NT2/D1 (cell line): ENCODE measurements around the gene EEF1G.
"Not testable (repeated sequence)": the region's sequence is repeated elsewhere in the genome, so short reads cannot be mapped to it uniquely, and the experiment has no call there.

Experiments
- DNase-seq: peaks from one replicate; pipeline ENCODE4 v3.0.0-alpha.2; 2011; ENCODE audit warnings: low read depth, low spot score
- H3K27me3 ChIP-seq: 2 replicates; pipeline ENCODE4 v1.6.0; 2011; ENCODE audit warnings: mild to moderate bottlenecking; ENCODE audit not compliant: insufficient read length, insufficient read depth
- H3K36me3 ChIP-seq: 2 replicates; pipeline ENCODE4 v1.6.1; 2011; ENCODE audit warnings: mild to moderate bottlenecking, low read length, mixed read lengths; ENCODE audit not compliant: insufficient read depth, insufficient read length
- H3K4me1 ChIP-seq: 2 replicates; pipeline ENCODE4 v1.5.1; 2011; ENCODE audit not compliant: insufficient read depth, insufficient read length
- H3K4me3 ChIP-seq: 2 replicates; pipeline ENCODE4 v1.5.1; 2011; ENCODE audit warnings: low read depth; ENCODE audit not compliant: insufficient read length
- H3K9ac ChIP-seq: 2 replicates; pipeline ENCODE4 v1.6.0; 2011; ENCODE audit warnings: low read depth; ENCODE audit not compliant: insufficient read length
- H3K9me3 ChIP-seq: 2 replicates; pipeline ENCODE4 v1.5.1; 2011; ENCODE audit warnings: mild to moderate bottlenecking, low read length; ENCODE audit not compliant: insufficient read depth
- SUZ12 ChIP-seq: IDR thresholded peaks from 2 replicates; pipeline ENCODE4 v1.6.1; 2011; ENCODE audit not compliant: insufficient read length, insufficient read depth; ENCODE audit errors: extremely low read depth
- YY1 ChIP-seq: IDR thresholded peaks from 2 replicates; pipeline ENCODE4 v1.6.1; 2011; ENCODE audit not compliant: insufficient read length, insufficient read depth
- ZNF274 ChIP-seq: IDR thresholded peaks from 2 replicates; pipeline ENCODE4 v1.6.1; 2011; ENCODE audit warnings: mild to moderate bottlenecking, low read depth, low read length

Gene EEF1G

DNA sequence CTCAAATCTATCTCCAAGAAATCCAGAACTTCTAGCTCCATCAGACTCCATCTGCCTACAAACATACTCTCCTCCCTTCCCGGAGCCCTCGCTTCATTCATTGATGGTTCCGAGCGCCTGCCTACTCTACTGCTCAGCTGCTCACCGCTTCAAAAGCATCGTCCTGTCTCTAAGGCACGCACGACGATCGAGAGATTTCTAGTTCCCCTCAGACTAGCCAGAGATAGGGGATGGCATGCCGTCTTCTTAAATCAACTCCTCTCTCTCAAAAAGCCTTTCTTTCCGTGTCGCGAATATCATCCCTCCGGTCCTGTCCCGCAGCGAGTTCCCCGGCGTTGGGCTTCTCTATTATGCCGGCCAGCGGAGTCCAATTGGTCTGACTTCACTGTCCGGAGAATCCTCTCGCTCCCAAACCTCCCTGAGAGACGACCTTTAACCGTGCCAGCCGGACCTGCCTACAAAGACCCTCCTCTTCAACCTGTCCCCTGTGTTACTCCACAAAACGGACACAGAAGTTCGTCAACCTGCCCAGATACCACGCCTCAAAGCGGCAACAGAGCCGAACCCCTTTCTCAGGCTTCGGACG lies 592 bp downstream of the EEF1G start:
- Histone ChIP-seq H3K27me3 (no peaks in the 10 kb centered on the region), H3K9ac (peak overlapping the region; percentile 100), H3K4me1 (peaks cover 14% of the 10 kb centered on the region), H3K4me3 (peak overlapping the region; percentile 97), H3K9me3 (no peaks in the 10 kb centered on the region), H3K36me3 (peaks cover 81% of the 10 kb centered on the region)
- TF ChIP-seq ZNF274 (no peak), YY1 (no peak), SUZ12 (no peak)
- no peak for DNase-seq

- Histone ChIP-seq H3K4me1 (peaks cover 14% of the 10 kb centered on the region), H3K4me3 (peak overlapping the region; percentile 97), H3K36me3 (peaks cover 81% of the 10 kb centered on the region), H3K27me3 (no peaks in the 10 kb centered on the region), H3K9me3 (no peaks in the 10 kb centered on the region), H3K9ac (peak overlapping the region; percentile 100)
- no peak for DNase-seq
- TF ChIP-seq ZNF274: no peak
- no peak for TF ChIP-seq SUZ12
- TF ChIP-seq YY1: no peak
Observed at GRCh38 chr11:62572431-62572830, 1.3 kb downstream of the EEF1G start.

DNA sequence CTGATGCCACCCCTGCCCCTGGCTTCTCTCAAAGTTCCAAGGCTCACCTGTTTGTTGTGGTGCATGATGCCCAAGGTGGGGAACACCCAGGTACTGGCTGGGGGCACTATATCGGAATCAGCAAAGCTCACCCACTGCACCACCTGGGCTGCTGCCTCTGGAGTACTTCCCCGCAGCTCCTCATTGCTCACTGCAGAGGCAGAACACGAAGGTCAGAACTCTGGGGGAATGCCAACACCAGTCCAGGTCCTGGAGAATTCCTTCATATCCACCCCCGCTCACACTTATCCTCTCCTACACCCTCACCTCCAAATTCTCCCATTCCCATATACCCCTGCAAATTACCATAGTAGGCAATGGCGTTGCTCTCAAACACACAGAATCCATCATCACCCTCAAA lies 2.2 kb downstream of the EEF1G start:
- DNase-seq, H3K27me3 ChIP-seq, H3K9me3 ChIP-seq: not testable (repeated sequence)
- Histone ChIP-seq H3K4me1 (peaks cover 14% of the 10 kb centered on the region), H3K4me3 (peak overlapping the region; percentile 97), H3K9ac (peak overlapping the region; percentile 100), H3K36me3 (peaks cover 81% of the 10 kb centered on the region)

DNA sequence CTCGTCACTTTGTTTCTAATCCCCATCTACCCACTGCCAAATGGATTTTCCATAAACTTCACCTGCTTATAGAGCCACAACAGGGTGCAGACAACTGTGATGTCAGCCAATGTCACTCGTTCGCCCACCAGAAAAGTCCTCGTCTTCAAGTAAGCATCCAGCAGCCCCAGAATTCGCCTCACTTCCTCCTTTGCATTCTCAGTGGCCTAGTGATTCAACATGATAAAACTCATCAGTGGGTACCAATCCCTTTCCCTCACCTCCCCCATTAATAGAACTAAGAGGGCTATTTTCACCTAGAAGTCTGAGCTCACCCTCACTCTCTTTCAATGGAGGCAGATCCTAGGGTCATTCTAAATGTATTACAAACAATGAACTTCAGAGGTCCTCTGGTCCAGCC lies 2.8 kb downstream of the EEF1G start:
- not testable (repeated sequence) for DNase-seq, H3K9me3 ChIP-seq, H3K27me3 ChIP-seq, H3K4me3 ChIP-seq
- H3K36me3 ChIP-seq: peaks cover 81% of the 10 kb centered on the region
- H3K4me1 ChIP-seq: peaks cover 14% of the 10 kb centered on the region
- peak overlapping the region; percentile 100 for H3K9ac ChIP-seq

DNA sequence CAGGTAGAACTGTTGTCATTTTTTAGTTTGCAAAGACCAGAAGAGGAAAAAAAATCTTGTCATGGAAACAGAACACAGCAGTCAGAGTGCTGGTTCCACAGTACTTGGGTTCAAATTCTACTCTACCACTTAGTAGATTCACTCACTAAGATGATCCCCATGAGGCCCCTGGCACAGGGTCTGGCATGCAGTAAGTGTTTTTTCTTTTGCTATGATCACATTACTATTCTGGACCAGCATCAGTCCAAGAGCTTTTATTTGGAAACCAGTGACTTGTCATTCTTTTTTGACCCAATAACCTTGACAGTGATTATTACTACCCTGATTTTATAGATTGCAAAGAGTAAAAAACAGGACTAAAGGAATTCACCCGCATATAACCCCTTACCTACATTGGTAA lies 4.1 kb downstream of the EEF1G start:
- H3K36me3 ChIP-seq: peaks cover 85% of the 10 kb centered on the region
- DNase-seq: no peak
- H3K27me3 ChIP-seq: no peaks in the 10 kb centered on the region
- peak overlapping the region; percentile 21 for H3K9ac ChIP-seq
- H3K4me3 ChIP-seq: no peak overlapping the region
- TF ChIP-seq SUZ12 (no peak), ZNF274 (no peak), YY1 (no peak)
- no peaks in the 10 kb centered on the region for H3K9me3 ChIP-seq
- H3K4me1 ChIP-seq: peaks cover 6% of the 10 kb centered on the region

GRCh38 chr11:62567018-62567633 lies 6.6 kb downstream of the EEF1G start:
- H3K36me3 ChIP-seq: peaks cover 92% of the 10 kb centered on the region
- TF ChIP-seq SUZ12 (no peak), ZNF274 (no peak), YY1 (no peak)
- no peaks in the 10 kb centered on the region for H3K9me3 ChIP-seq
- H3K27me3 ChIP-seq: no peaks in the 10 kb centered on the region
- H3K4me3 ChIP-seq: no peak overlapping the region
- peaks cover 10% of the 10 kb centered on the region for H3K4me1 ChIP-seq
- peak overlapping the region; percentile 24 for H3K9ac ChIP-seq
- no peak for DNase-seq

GRCh38 chr11:62566247-62566646 lies 7.4 kb downstream of the EEF1G start:
- H3K36me3 ChIP-seq: peaks cover 85% of the 10 kb centered on the region
- peaks cover 6% of the 10 kb centered on the region for H3K4me1 ChIP-seq
- H3K27me3 ChIP-seq: no peaks in the 10 kb centered on the region
- TF ChIP-seq ZNF274 (no peak), YY1 (no peak)
- H3K4me3 ChIP-seq: no peak overlapping the region
- no peak for DNase-seq
- H3K9me3 ChIP-seq: no peaks in the 10 kb centered on the region
- H3K9ac ChIP-seq: no peak overlapping the region
